HL-60/S4 (cell line): Measurements from ENCODE around the gene NDC1.

Experiments used
- in situ Hi-C: fragments of 300-500 bp; cut with MboI; formaldehyde crosslinking; loops from 2 replicates; pipeline ENCODE4 v1.14.3; 2022; ENCODE audit warnings: low sequenced_read_pairs

NDC1 gene

GRCh38 chr1:53715478-53715877 lies 122.6 kb downstream of the NDC1 start:
- in situ Hi-C loops, result no loop called here
